VCaP (cell line): Measurements from ENCODE around the gene SP9.

Source experiments
- H3K27ac ChIP-seq: fragments of 450-650 bp; 2 replicates; pipeline ENCODE4 v1.5.1; 2017
- CTCF ChIP-seq: fragments of 450-650 bp; conservative IDR thresholded peaks from 2 replicates; pipeline ENCODE4 v1.5.1; 2017; ENCODE audit warnings: mild to moderate bottlenecking, moderate library complexity

Gene SP9

GRCh38 chr2:174328961-174329715 is 5.6 kb upstream of the SP9 start:
- TF ChIP-seq CTCF = no peak
- H3K27ac ChIP-seq = no peak overlapping the region

GRCh38 chr2:174330945-174331594 is 3.7 kb upstream of the SP9 start:
- no peak for TF ChIP-seq CTCF
- H3K27ac ChIP-seq = no peak overlapping the region

- TF ChIP-seq CTCF = no peak
- no peak overlapping the region for H3K27ac ChIP-seq
These were observed 3.0 kb upstream of the SP9 start for GRCh38 chr2:174331595-174332216.

GRCh38 chr2:174332217-174332963 is 2.4 kb upstream of the SP9 start:
- no peak overlapping the region for H3K27ac ChIP-seq
- no peak for TF ChIP-seq CTCF

GRCh38 chr2:174333017-174333371 is 1.8 kb upstream of the SP9 start:
- no peak overlapping the region for H3K27ac ChIP-seq
- TF ChIP-seq CTCF = no peak

- no peak overlapping the region for H3K27ac ChIP-seq
- no peak for TF ChIP-seq CTCF
These were observed 1.1 kb upstream of the SP9 start for GRCh38 chr2:174333372-174334277.
